Measurements from ENCODE around the gene ADSL.

The ADSL gene

GRCh38 chr22:40334899-40335298 is 11.4 kb upstream of the ADSL start:
- no peak for TF ChIP-seq CTCF (IDR thresholded peaks at IDR 0.05; ENCODE audit: insufficient read depth, low read length, poor library complexity, severe bottlenecking)
- no peak overlapping the region for H3K4me3 ChIP-seq (replicated peaks; ENCODE audit: low read depth, low read length)
- no peaks in the 10 kb centered on the region for H3K27me3 ChIP-seq (replicated peaks; ENCODE audit: control insufficient read depth, insufficient read depth, low read length)
- DNase-seq (ENCODE audit: extremely low read depth, insufficient read length) = no peak
- peaks cover 1% of the 10 kb centered on the region; the same call in 1 of the 2 replicates for H3K36me3 ChIP-seq (ENCODE audit: control insufficient read depth, insufficient read depth, low read length)

- H3K4me3 ChIP-seq (replicated peaks; ENCODE audit: low read depth, low read length) = no peak overlapping the region
- no peaks in the 10 kb centered on the region for H3K27me3 ChIP-seq (replicated peaks; ENCODE audit: control insufficient read depth, insufficient read depth, low read length)
- TF ChIP-seq CTCF (IDR thresholded peaks at IDR 0.05; ENCODE audit: insufficient read depth, low read length, poor library complexity, severe bottlenecking) = no peak
- H3K36me3 ChIP-seq (ENCODE audit: control insufficient read depth, insufficient read depth, low read length) = peaks cover 1% of the 10 kb centered on the region; the same call in 1 of the 2 replicates
- no peak for DNase-seq (ENCODE audit: extremely low read depth, insufficient read length)
These were observed 10.9 kb upstream of the ADSL start for GRCh38 chr22:40335358-40335757.

GRCh38 chr22:40340044-40340443 is 6.3 kb upstream of the ADSL start:
- TF ChIP-seq CTCF (IDR thresholded peaks at IDR 0.05; ENCODE audit: insufficient read depth, low read length, poor library complexity, severe bottlenecking) = no peak
- no peaks in the 10 kb centered on the region for H3K36me3 ChIP-seq (ENCODE audit: control insufficient read depth, insufficient read depth, low read length)

GRCh38 chr22:40341604-40342003 is 4.7 kb upstream of the ADSL start:
- Histone ChIP-seq H3K27me3 (replicated peaks; ENCODE audit: control insufficient read depth, insufficient read depth, low read length) (no peaks in the 10 kb centered on the region), H3K36me3 (ENCODE audit: control insufficient read depth, insufficient read depth, low read length) (no peaks in the 10 kb centered on the region), H3K4me3 (replicated peaks; ENCODE audit: low read depth, low read length) (no peak overlapping the region)
- DNase-seq (ENCODE audit: extremely low read depth, insufficient read length) = no peak
- no peak for TF ChIP-seq CTCF (IDR thresholded peaks at IDR 0.05; ENCODE audit: insufficient read depth, low read length, poor library complexity, severe bottlenecking)

More at GRCh38 chr22:40340044-40340443, 6.3 kb upstream of the ADSL start:
- Histone ChIP-seq H3K27me3 (replicated peaks; ENCODE audit: control insufficient read depth, insufficient read depth, low read length) (no peaks in the 10 kb centered on the region), H3K4me3 (replicated peaks; ENCODE audit: low read depth, low read length) (no peak overlapping the region)
- DNase-seq (ENCODE audit: extremely low read depth, insufficient read length) = no peak

GRCh38 chr22:40342521-40342920 is 3.8 kb upstream of the ADSL start:
- Histone ChIP-seq H3K4me3 (replicated peaks; ENCODE audit: low read depth, low read length) (no peak overlapping the region), H3K27me3 (replicated peaks; ENCODE audit: control insufficient read depth, insufficient read depth, low read length) (no peaks in the 10 kb centered on the region), H3K36me3 (ENCODE audit: control insufficient read depth, insufficient read depth, low read length) (no peaks in the 10 kb centered on the region)
- no peak for DNase-seq (ENCODE audit: extremely low read depth, insufficient read length)
- TF ChIP-seq CTCF (IDR thresholded peaks at IDR 0.05; ENCODE audit: insufficient read depth, low read length, poor library complexity, severe bottlenecking) = no peak

GRCh38 chr22:40345271-40345670 is 1.0 kb upstream of the ADSL start:
- peak; percentile 29 for DNase-seq (ENCODE audit: extremely low read depth, insufficient read length)
- Histone ChIP-seq H3K36me3 (ENCODE audit: control insufficient read depth, insufficient read depth, low read length) (peaks cover 2% of the 10 kb centered on the region), H3K27me3 (replicated peaks; ENCODE audit: control insufficient read depth, insufficient read depth, low read length) (no peaks in the 10 kb centered on the region), H3K4me3 (replicated peaks; ENCODE audit: low read depth, low read length) (peak overlapping the region; percentile 93)
- TF ChIP-seq CTCF (IDR thresholded peaks at IDR 0.05; ENCODE audit: insufficient read depth, low read length, poor library complexity, severe bottlenecking) = no peak

Data from GM06990 (cell line).